H9 (cell line): Measurements from ENCODE around the gene SLC30A1. TPM values are rescaled to one million over a fixed set of nuclear protein-coding genes. Genes with fewer than 3 reads are reported as not detected.

Experiments
- DNase-seq: peaks from one replicate; pipeline ENCODE4 v3.0.0-alpha.2; 2017
- H2AFZ ChIP-seq: one replicate; pipeline ENCODE4 v1.6.1; 2013; ENCODE audit warnings: mild to moderate bottlenecking, low read length, control low read depth, moderate library complexity
- H2AK5ac ChIP-seq: 2 replicates; pipeline ENCODE4 v1.6.1; 2013; ENCODE audit warnings: low read length, control low read depth, mixed read lengths; ENCODE audit not compliant: insufficient read length
- H2BK120ac ChIP-seq: one replicate; pipeline ENCODE4 v1.6.1; 2013; ENCODE audit warnings: low read depth, mild to moderate bottlenecking, low read length, control low read depth, inconsistent platforms; ENCODE audit not compliant: poor library complexity, severe bottlenecking
- H2BK12ac ChIP-seq: 2 replicates; pipeline ENCODE4 v1.6.1; 2013; ENCODE audit warnings: low read length, control low read depth, mixed read lengths, low read depth; ENCODE audit not compliant: insufficient read length
- H2BK15ac ChIP-seq: 2 replicates; pipeline ENCODE4 v1.6.1; 2013; ENCODE audit warnings: low read depth, low read length, control low read depth
- H2BK20ac ChIP-seq: one replicate; pipeline ENCODE4 v1.6.1; 2013; ENCODE audit warnings: low read depth, mild to moderate bottlenecking, low read length, control low read depth, inconsistent platforms; ENCODE audit not compliant: poor library complexity, severe bottlenecking
- H2BK5ac ChIP-seq: 2 replicates; pipeline ENCODE4 v1.6.1; 2013; ENCODE audit warnings: low read length, control low read depth, mixed read lengths; ENCODE audit not compliant: insufficient read length
- H3K14ac ChIP-seq: 2 replicates; pipeline ENCODE4 v1.6.1; 2013; ENCODE audit warnings: low read length, control low read depth; ENCODE audit not compliant: insufficient read depth
- H3K18ac ChIP-seq: 2 replicates; pipeline ENCODE4 v1.6.1; 2013; ENCODE audit warnings: low read depth, mild to moderate bottlenecking, mixed read lengths, low read length, control low read depth; ENCODE audit not compliant: insufficient read length
- H3K23ac ChIP-seq: 2 replicates; pipeline ENCODE4 v1.6.1; 2013; ENCODE audit warnings: low read length, control low read depth, mixed read lengths, low read depth; ENCODE audit not compliant: insufficient read length
- H3K23me2 ChIP-seq: 2 replicates; pipeline ENCODE4 v1.6.1; 2013; ENCODE audit warnings: low read depth, mild to moderate bottlenecking, mixed read lengths, low read length, control low read depth; ENCODE audit not compliant: insufficient read length, poor library complexity, severe bottlenecking
- H3K27ac ChIP-seq: 2 replicates; pipeline ENCODE4 v1.5.1; 2013; ENCODE audit warnings: low read length, control low read depth, mixed read lengths, low read depth; ENCODE audit not compliant: insufficient read length
- H3K27me3 ChIP-seq: 2 replicates; pipeline ENCODE4 v1.6.1; 2013; ENCODE audit warnings: low read length, control low read depth, inconsistent platforms; ENCODE audit not compliant: insufficient read depth
- H3K4ac ChIP-seq: 2 replicates; pipeline ENCODE4 v1.6.1; 2013; ENCODE audit warnings: low read depth, mild to moderate bottlenecking, control low read depth, inconsistent platforms, low read length, moderate library complexity
- H3K4me1 ChIP-seq: 2 replicates; pipeline ENCODE4 v1.6.1; 2013; ENCODE audit warnings: low read length, control low read depth, inconsistent platforms; ENCODE audit not compliant: insufficient read depth
- H3K4me2 ChIP-seq: 2 replicates; pipeline ENCODE4 v1.6.1; 2013; ENCODE audit warnings: low read length, control low read depth, mixed read lengths; ENCODE audit not compliant: insufficient read length, insufficient read depth
- H3K56ac ChIP-seq: 2 replicates; pipeline ENCODE4 v1.6.1; 2013; ENCODE audit warnings: low read depth, mild to moderate bottlenecking, mixed read lengths, low read length, control low read depth; ENCODE audit not compliant: insufficient read length
- H3K79me1 ChIP-seq: 2 replicates; pipeline ENCODE4 v1.6.1; 2013; ENCODE audit warnings: low read depth, mild to moderate bottlenecking, moderate library complexity, low read length, control low read depth, inconsistent platforms; ENCODE audit not compliant: insufficient read depth, poor library complexity, severe bottlenecking
- H3K79me2 ChIP-seq: 2 replicates; pipeline ENCODE4 v1.6.1; 2013; ENCODE audit warnings: low read length, control low read depth, inconsistent platforms; ENCODE audit not compliant: insufficient read depth
- H3K9ac ChIP-seq: 2 replicates; pipeline ENCODE4 v1.6.1; 2013; ENCODE audit warnings: low read length, control low read depth, mixed read lengths; ENCODE audit not compliant: insufficient read length; ENCODE audit errors: extremely low read depth
- H3K9me3 ChIP-seq: one replicate; pipeline ENCODE4 v1.6.1; 2013; ENCODE audit warnings: low read depth, low read length, inconsistent platforms; ENCODE audit not compliant: control insufficient read depth
- H3T11ph ChIP-seq: one replicate; pipeline ENCODE4 v1.6.1; 2013; ENCODE audit warnings: mild to moderate bottlenecking, low read length, control low read depth, inconsistent platforms
- H4K20me1 ChIP-seq: one replicate; pipeline ENCODE4 v1.6.1; 2013; ENCODE audit not compliant: control insufficient read depth, insufficient read length, insufficient read depth
- H4K5ac ChIP-seq: 2 replicates; pipeline ENCODE4 v1.6.1; 2013; ENCODE audit warnings: low read depth, mild to moderate bottlenecking, mixed read lengths, low read length, control low read depth; ENCODE audit not compliant: insufficient read length
- H4K8ac ChIP-seq: replicated peaks from 2 replicates; pipeline ENCODE4 v1.6.1; 2013; ENCODE audit warnings: low read length, control low read depth, mixed read lengths, low read depth; ENCODE audit not compliant: insufficient read length
- H4K91ac ChIP-seq: 2 replicates; pipeline ENCODE4 v1.6.1; 2013; ENCODE audit warnings: low read depth, mild to moderate bottlenecking, moderate library complexity, mixed read lengths, low read length, control low read depth; ENCODE audit not compliant: insufficient read length
- H3K27ac Mint-ChIP-seq, 3 experiments: 2 replicates in 2 of 3; 3 replicates in 1 of 3; pipeline ENCODE4 v1.8.0; 2020 to 2021; ENCODE audit warnings: mixed read lengths in 3 of 3, mild to moderate bottlenecking in 1 of 3, moderate library complexity in 1 of 3
- H3K27me3 Mint-ChIP-seq: 2 replicates; pipeline ENCODE4 v1.8.0; 2021; ENCODE audit warnings: low read depth, mild to moderate bottlenecking, moderate library complexity, mixed read lengths
- H3K36me3 Mint-ChIP-seq, 3 experiments: 2 replicates in 2 of 3; 3 replicates in 1 of 3; pipeline ENCODE4 v1.8.0; 2020 to 2021; ENCODE audit warnings: low read depth in 3 of 3, mixed read lengths in 3 of 3; ENCODE audit not compliant: insufficient read depth in 1 of 3
- H3K4me1 Mint-ChIP-seq, 2 experiments: 2 replicates each; pipeline ENCODE4 v1.8.0; 2020; ENCODE audit warnings: mixed read lengths in 2 of 2
- H3K4me3 Mint-ChIP-seq, 2 experiments: 2 replicates in 1 of 2; 3 replicates in 1 of 2; pipeline ENCODE4 v1.8.0; 2020 to 2021; ENCODE audit warnings: mild to moderate bottlenecking in 2 of 2, mixed read lengths in 2 of 2, moderate library complexity in 1 of 2
- H3K9me3 Mint-ChIP-seq, 2 experiments: 2 replicates in 1 of 2; 3 replicates in 1 of 2; pipeline ENCODE4 v1.8.0; 2020; ENCODE audit warnings: mild to moderate bottlenecking in 2 of 2, mixed read lengths in 2 of 2, moderate library complexity in 1 of 2
- CTCF ChIP-seq: fragments of 200-600 bp; sonication (generic); conservative IDR thresholded peaks from 3 replicates; pipeline ENCODE4 v1.8.0; 2021; ENCODE audit warnings: antibody characterized with exemption, mild to moderate bottlenecking
- WGBS: extraction: QIAGEN DNeasy Blood & Tissue Kit; methylation state at CpG from one replicate; pipeline ENCODE4 v1.1.7; 2013; ENCODE audit warnings: missing lambda C conversion rate, low lambda C conversion rate, mixed read lengths; ENCODE audit not compliant: insufficient read length; ENCODE audit errors: extremely low coverage; 5-methylcytosine and 5-hydroxymethylcytosine counted together
- total RNA-seq: library from RNA; stranded (reverse); gene quantifications from 2 replicates; pipeline ENCODE4 v1.2.1, GENCODE V29; 2021

The SLC30A1 gene
- total RNA-seq, 1 experiment from 2014 or later: 17.1 TPM

- H3K27me3 Mint-ChIP-seq: no peaks in the 10 kb centered on the region
- no peak overlapping the region for H3K4ac ChIP-seq
- no peaks in the 10 kb centered on the region for H3K79me2 ChIP-seq
- no peaks in the 10 kb centered on the region for H3K9me3 ChIP-seq
- H2BK12ac ChIP-seq: no peak overlapping the region
- no peaks in the 10 kb centered on the region for H3K23me2 ChIP-seq
- H3K9me3 Mint-ChIP-seq: no peaks in the 10 kb centered on the region
- no peak overlapping the region for H3K27ac ChIP-seq
- no peak overlapping the region for H2BK5ac ChIP-seq
- H2BK120ac ChIP-seq: no peak overlapping the region
- no peak overlapping the region for H3K9ac ChIP-seq
- H3K4me1 ChIP-seq: no peaks in the 10 kb centered on the region
- no peak overlapping the region for H2BK20ac ChIP-seq
- WGBS: no CpG with 5 or more reads among the region's 5 CpGs
- H3K4me3 Mint-ChIP-seq: no peak overlapping the region
- no peak overlapping the region for H3K18ac ChIP-seq
- no peak overlapping the region for H2AFZ ChIP-seq
- H2BK15ac ChIP-seq: no peak overlapping the region
- no peak overlapping the region for H3K27ac Mint-ChIP-seq
- H3K79me1 ChIP-seq: no peaks in the 10 kb centered on the region
- no peak overlapping the region for H4K91ac ChIP-seq
- DNase-seq: no peak
- H3K27me3 ChIP-seq: no peaks in the 10 kb centered on the region
- H4K5ac ChIP-seq: no peak overlapping the region
- H3K14ac ChIP-seq: no peak overlapping the region
- no peak overlapping the region for H3K4me2 ChIP-seq
- H3T11ph ChIP-seq: no peak overlapping the region
- H3K56ac ChIP-seq: no peak overlapping the region
- H4K8ac ChIP-seq: no peak overlapping the region
- H4K20me1 ChIP-seq: no peaks in the 10 kb centered on the region
- no peak overlapping the region for H3K23ac ChIP-seq
- peaks cover 0 to under 1% of the 10 kb centered on the region in 2 experiments; a peak in 1 of 4 replicates for H3K4me1 Mint-ChIP-seq
- H2AK5ac ChIP-seq: no peak overlapping the region
- H3K36me3 Mint-ChIP-seq: no peaks in the 10 kb centered on the region
- TF ChIP-seq CTCF: no peak
Measured at GRCh38 chr1:211616965-211617297, 38.0 kb upstream of the SLC30A1 start.
